ENCODE measurements around the gene EMP3. TPM values are rescaled to one million over a fixed set of nuclear protein-coding genes. Genes with fewer than 3 reads are reported as not detected.
A peak's percentile ranks its signal among the peaks of the same experiment; 100 is the strongest.

EMP3 gene
- total RNA-seq, 2 experiments from 2014 or later = 110 to 113 TPM

DNA sequence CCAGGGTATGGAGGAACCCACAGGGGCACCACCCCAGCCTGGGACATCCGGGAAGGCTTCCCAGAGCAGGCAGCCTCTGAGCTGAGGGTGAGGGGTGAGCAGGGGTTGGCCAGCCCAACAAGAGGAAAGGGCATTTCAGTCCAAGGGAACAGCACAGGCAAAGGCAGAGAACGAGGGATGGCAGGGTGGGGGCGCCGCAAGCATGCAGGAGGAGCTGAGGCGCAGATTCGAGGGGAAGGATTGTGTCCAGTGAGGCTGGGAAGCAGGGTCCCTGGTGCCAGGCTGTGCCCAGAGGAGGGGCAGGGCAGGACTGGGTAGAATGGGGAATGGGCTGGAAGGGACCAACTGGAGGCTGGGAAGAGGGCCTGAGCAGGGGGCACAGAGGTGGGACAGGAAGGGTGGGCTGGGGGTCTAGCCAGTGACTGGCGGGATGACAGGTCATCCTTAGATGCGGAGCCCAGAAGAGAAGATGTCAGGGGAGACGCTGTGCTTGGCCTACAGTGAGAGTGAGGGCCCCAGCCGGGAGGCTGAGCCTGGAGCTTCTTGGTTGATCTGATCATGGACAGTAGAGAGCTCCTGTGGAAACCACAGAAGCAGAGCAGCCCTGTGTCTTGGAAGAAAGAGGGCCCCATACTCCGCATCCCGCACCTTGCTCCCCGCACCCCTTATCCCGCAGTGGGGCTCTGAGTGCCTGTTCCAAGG lies 13.6 kb downstream of the EMP3 start:
- no peak for DNase-seq
- Mint-ChIP-seq H3K36me3 (ENCODE audit: low read depth) (no peaks in the 10 kb centered on the region), H3K9me3 (no peaks in the 10 kb centered on the region), H3K4me3 (no peak overlapping the region), H3K4me1 (ENCODE audit: low read depth) (peaks cover 7% of the 10 kb centered on the region), H3K27ac (no peak overlapping the region), H3K27me3 (ENCODE audit: low read depth) (no peaks in the 10 kb centered on the region)
- CTCF ChIA-PET = interaction anchor here (0.6 kb wide), 1 partner anchor 13 kb away, joined by 3 read pairs; no protein-coding TSS in a partner anchor
- intact Hi-C loops (cut with micrococcal nuclease) = no loop called here

DNA sequence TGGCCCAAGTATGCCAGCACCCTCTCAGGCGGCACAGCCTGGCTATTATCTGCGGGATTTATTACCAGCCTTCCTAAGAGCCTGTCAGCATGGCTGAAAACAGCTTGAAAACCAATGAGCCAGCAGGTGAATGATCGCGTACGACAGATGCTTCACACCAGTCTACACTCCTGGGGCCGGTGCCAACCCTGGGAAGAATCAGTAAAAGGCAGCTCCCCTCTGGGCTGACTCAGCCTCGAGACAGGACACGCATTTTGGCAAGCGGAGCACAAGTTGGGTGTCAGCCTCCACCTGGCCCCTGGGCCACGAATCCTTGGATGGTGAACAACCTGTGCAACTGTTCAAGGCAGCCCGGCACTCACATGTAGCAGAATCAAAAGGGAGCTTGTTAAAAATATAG lies 15.6 kb downstream of the EMP3 start:
- Mint-ChIP-seq H3K36me3 (ENCODE audit: low read depth) (no peaks in the 10 kb centered on the region), H3K4me3 (no peak overlapping the region), H3K9me3 (no peaks in the 10 kb centered on the region), H3K4me1 (ENCODE audit: low read depth) (no peaks in the 10 kb centered on the region), H3K27ac (no peak overlapping the region), H3K27me3 (ENCODE audit: low read depth) (no peaks in the 10 kb centered on the region)
- intact Hi-C loops (cut with micrococcal nuclease) = no loop called here
- CTCF ChIA-PET = interaction anchor here (0.6 to 1.4 kb wide), 4 partner anchors 21 to 98 kb away, joined by 3 to 5 read pairs (median 3); partner anchors contain the start of gene KDELR1
- DNase-seq = no peak

DNA sequence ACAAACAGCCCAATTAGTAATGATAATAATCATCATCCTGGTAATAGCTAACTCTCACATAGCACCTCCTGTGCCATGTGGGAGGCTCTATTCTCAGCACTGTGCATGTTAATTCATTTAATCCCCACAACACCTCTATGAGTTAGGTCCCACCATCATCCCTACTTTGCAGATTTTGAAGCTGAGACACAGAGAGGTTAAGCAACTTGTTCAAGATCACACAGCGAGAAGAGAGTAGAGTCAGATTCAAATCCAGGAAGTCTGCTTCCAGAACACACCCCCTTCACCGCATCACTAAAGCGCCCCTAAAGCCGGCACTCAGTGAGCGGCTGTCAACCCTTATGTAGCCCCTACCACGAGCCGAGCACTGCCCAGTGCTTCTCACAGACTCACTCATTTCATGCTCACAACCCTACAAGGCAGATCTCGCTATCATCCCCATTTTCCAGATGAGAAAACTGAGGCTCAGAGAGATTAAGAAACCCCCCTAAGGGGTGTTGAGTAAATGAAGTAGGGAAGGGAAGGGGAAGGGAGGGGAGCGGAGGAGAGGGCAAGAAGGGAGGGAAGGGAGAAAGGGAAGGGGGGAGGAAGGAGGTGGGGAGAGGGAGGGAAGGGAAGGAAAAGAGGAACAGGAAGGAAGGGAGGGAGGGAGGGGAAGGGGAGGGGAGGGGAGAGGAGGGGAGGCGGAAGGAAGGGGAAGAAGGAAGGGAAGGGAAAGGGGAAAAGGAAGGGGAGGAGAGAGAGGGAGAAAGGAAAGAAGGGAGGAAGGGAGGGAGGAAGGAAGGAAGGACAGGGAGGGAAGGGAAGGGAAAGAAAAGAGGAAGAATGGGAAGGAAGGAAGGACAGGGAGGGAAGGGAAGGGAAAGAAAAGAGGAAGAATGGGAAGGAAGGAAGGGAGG lies 16.4 kb downstream of the EMP3 start:
- no peak overlapping the region for H3K4me3 Mint-ChIP-seq
- no peaks in the 10 kb centered on the region for H3K9me3 Mint-ChIP-seq
- no peaks in the 10 kb centered on the region for H3K36me3 Mint-ChIP-seq (ENCODE audit: low read depth)
- no peaks in the 10 kb centered on the region for H3K27me3 Mint-ChIP-seq (ENCODE audit: low read depth)
- H3K27ac Mint-ChIP-seq = no peak overlapping the region
- no peak for DNase-seq
- intact Hi-C loops (cut with micrococcal nuclease) = no loop called here
- no peaks in the 10 kb centered on the region for H3K4me1 Mint-ChIP-seq (ENCODE audit: low read depth)
- CTCF ChIA-PET = interaction anchor here (1.0 to 1.4 kb wide), 3 partner anchors 22 to 50 kb away, joined by 3 to 5 read pairs (median 3); partner anchors contain the start of gene KDELR1

DNA sequence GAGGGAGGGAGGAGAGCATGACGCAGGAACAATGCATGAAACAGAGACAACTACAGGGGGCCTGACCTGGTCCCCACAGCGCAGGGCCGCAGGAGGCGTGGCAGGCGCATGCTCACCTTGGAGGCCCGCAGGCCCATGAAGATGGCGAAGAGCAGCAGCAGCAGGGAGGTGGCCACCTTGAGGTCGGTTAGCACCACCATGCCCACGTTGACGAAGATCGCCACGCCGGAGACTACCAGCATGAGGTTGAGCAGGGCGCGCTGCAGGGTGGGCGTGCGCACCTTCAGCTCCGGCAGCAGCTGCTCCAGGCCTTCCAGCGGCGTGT lies 17.0 kb downstream of the EMP3 start:
- no peak overlapping the region for H3K27ac Mint-ChIP-seq
- H3K27me3 Mint-ChIP-seq (ENCODE audit: low read depth) = no peaks in the 10 kb centered on the region
- CTCF ChIA-PET = no interaction called here
- H3K36me3 Mint-ChIP-seq (ENCODE audit: low read depth) = no peaks in the 10 kb centered on the region
- DNase-seq = no peak
- intact Hi-C loops (cut with micrococcal nuclease) = no loop called here
- H3K4me1 Mint-ChIP-seq (ENCODE audit: low read depth) = no peaks in the 10 kb centered on the region
- no peaks in the 10 kb centered on the region for H3K9me3 Mint-ChIP-seq
- no peak overlapping the region for H3K4me3 Mint-ChIP-seq

DNA sequence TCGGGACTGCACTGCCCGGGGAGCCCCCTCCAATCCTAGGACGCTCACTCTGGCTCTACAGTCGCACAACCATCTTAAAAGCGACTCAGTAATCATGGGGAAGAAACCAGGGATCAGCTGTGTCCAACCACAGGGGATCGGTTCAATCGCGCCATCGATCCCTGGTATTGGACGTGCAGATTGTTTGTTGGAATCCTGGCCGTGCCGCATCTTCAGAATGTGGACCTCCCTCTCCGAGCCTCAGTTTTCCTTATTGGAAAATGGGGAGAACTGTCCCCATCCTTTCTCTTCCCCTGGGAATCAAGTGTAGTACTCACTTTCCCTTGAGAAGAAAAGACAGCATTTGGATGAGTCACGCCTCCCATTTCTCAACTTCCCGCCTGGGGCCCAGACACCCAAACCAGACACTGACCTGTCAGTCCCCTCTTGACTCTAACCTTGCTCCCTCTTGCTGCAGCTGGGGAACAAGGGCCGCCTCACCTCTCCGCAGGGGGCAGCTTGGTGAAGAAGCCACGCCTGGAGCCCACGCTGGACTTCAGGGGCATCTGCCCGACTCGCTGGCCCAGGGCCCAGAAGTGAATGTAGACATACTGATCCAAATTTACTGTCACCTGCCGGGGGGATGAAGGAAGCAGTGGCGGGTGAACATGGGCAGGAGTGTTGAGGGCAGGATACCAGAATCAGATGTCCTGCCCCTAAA lies 17.6 kb downstream of the EMP3 start:
- CTCF ChIA-PET = no interaction called here
- Mint-ChIP-seq H3K4me1 (ENCODE audit: low read depth) (no peaks in the 10 kb centered on the region), H3K9me3 (no peaks in the 10 kb centered on the region), H3K4me3 (no peak overlapping the region), H3K27ac (no peak overlapping the region), H3K36me3 (ENCODE audit: low read depth) (no peaks in the 10 kb centered on the region), H3K27me3 (ENCODE audit: low read depth) (no peaks in the 10 kb centered on the region)
- intact Hi-C loops (cut with micrococcal nuclease) = no loop called here
- no peak for DNase-seq

DNA sequence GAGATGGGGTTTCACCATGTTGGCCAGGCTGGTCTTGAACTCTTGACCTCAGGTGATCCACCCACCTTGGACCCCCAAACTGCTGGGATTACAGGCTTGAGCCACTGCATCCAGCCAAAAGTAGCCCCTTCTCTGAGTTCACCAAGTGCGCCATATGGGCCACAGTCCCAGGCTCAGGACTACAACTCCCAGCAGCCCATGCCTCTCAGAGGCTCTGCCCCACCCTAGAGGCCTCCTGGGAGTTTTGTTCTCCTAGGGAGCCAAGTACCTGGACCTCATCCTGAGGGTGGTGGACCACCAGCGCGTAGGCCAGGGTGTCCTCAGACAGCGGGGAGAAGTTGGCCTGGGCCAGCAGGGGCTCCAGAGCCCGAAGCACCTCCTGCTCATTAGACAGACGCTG lies 19.5 kb downstream of the EMP3 start:
- Mint-ChIP-seq H3K9me3 (no peaks in the 10 kb centered on the region), H3K36me3 (ENCODE audit: low read depth) (peaks cover 3% of the 10 kb centered on the region), H3K4me3 (no peak overlapping the region), H3K27me3 (ENCODE audit: low read depth) (no peaks in the 10 kb centered on the region), H3K4me1 (ENCODE audit: low read depth) (no peaks in the 10 kb centered on the region), H3K27ac (no peak overlapping the region)
- CTCF ChIA-PET = no interaction called here
- DNase-seq = no peak
- intact Hi-C loops (cut with micrococcal nuclease) = no loop called here

DNA sequence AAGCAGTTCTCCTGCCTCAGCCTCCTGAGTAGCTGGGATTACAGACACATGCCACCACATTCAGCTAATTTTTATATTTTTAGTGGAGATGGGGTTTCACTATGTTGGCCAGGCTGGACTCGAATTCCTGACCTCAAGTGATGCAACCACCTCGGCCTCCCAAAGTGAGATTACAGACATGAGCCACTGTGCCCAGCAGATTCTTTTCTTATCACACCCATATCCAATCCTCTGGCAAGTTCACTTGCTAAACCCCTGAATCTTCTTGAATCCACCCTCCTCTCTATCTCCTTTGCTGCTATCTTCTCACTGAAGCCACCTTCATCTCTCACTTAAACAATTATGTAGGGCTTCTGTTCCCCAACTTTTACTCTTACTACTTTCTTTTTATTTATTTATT lies 20.8 kb downstream of the EMP3 start:
- CTCF ChIA-PET = no interaction called here
- intact Hi-C loops (cut with micrococcal nuclease) = no loop called here
- Mint-ChIP-seq H3K4me1 (ENCODE audit: low read depth) (no peaks in the 10 kb centered on the region), H3K27me3 (ENCODE audit: low read depth) (no peaks in the 10 kb centered on the region), H3K27ac (no peak overlapping the region), H3K36me3 (ENCODE audit: low read depth) (peaks cover 3% of the 10 kb centered on the region), H3K4me3 (no peak overlapping the region), H3K9me3 (no peaks in the 10 kb centered on the region)
- no peak for DNase-seq

DNA sequence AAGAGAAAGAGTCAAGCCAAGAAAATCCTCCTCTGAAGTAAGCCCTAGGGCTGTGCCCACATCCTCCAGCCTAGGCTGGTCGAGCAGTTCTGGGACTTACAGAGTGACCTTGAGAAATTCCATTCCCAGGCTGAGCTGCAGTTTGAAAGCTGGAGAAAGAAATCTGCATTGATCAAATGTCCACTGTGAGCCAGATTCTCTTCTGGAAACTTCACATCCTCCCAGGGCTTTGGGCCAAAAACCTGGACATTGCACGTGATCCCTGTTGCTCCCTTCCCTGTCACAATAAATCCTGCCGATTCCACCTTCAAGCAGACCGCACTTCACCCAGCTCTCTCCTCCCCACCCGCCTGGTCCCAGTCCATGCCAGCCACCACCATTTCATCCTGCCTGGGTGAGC lies 22.7 kb downstream of the EMP3 start:
- CTCF ChIA-PET = no interaction called here
- Mint-ChIP-seq H3K27me3 (ENCODE audit: low read depth) (no peaks in the 10 kb centered on the region), H3K27ac (no peak overlapping the region), H3K9me3 (no peaks in the 10 kb centered on the region), H3K4me1 (ENCODE audit: low read depth) (no peaks in the 10 kb centered on the region), H3K4me3 (no peak overlapping the region), H3K36me3 (ENCODE audit: low read depth) (peaks cover 3% of the 10 kb centered on the region)
- intact Hi-C loops (cut with micrococcal nuclease) = no loop called here
- no peak for DNase-seq

DNA sequence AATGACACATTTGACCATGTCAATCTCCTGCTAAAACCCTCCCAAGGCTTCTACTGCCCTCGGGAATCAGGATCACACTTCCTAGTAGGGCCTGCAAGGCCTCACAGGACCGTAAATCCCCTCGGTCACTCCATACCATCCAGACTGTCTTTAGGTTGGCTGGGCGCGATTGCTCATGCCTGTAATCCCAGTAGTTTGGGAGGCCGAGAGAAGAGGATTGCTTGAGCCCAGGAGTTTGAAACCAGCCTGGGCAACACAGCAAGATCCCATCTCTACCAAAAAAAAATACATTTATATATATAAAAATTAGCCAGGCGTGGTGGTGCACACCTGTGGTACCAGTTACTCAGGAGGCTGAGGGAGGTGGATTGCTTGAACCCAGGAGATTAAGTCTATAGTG lies 23.4 kb downstream of the EMP3 start:
- CTCF ChIA-PET = interaction anchor here (2.3 kb wide), 1 partner anchor 42 kb away, joined by 7 read pairs; the partner anchor contains the start of gene KDELR1
- Mint-ChIP-seq H3K9me3 (no peaks in the 10 kb centered on the region), H3K4me1 (ENCODE audit: low read depth) (no peaks in the 10 kb centered on the region), H3K36me3 (ENCODE audit: low read depth) (peaks cover 3% of the 10 kb centered on the region), H3K27me3 (ENCODE audit: low read depth) (no peaks in the 10 kb centered on the region), H3K27ac (no peak overlapping the region), H3K4me3 (no peak overlapping the region)
- no peak for DNase-seq
- intact Hi-C loops (cut with micrococcal nuclease) = no loop called here

DNA sequence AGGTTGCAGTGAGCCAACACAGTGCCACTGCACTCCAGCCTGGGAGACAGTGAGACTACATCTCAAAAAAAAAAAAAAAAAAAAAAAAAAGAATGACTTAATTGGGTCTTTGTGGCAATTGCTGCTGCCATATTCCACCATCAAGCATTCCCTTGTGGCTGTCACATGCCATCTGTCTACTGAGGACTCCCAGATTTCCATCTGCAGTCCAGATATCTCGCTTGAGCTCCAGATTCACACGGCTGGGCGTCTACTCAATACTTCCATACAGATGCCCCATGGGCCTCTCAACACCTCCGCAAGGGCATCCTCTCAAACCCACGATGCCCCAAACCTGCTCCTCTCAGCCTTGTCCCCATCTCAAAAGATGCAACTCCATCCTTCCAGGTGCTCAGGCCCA lies 25.5 kb downstream of the EMP3 start:
- Mint-ChIP-seq H3K9me3 (no peaks in the 10 kb centered on the region), H3K4me3 (no peak overlapping the region), H3K27ac (no peak overlapping the region), H3K36me3 (ENCODE audit: low read depth) (peaks cover 3% of the 10 kb centered on the region), H3K4me1 (ENCODE audit: low read depth) (no peaks in the 10 kb centered on the region), H3K27me3 (ENCODE audit: low read depth) (no peaks in the 10 kb centered on the region)
- DNase-seq = no peak
- intact Hi-C loops (cut with micrococcal nuclease) = no loop called here
- CTCF ChIA-PET = interaction anchor here (0.6 to 2.3 kb wide), 8 partner anchors 12 to 234 kb away, joined by 3 to 7 read pairs (median 4); partner anchors contain the start of genes KCNJ14 and KDELR1

DNA sequence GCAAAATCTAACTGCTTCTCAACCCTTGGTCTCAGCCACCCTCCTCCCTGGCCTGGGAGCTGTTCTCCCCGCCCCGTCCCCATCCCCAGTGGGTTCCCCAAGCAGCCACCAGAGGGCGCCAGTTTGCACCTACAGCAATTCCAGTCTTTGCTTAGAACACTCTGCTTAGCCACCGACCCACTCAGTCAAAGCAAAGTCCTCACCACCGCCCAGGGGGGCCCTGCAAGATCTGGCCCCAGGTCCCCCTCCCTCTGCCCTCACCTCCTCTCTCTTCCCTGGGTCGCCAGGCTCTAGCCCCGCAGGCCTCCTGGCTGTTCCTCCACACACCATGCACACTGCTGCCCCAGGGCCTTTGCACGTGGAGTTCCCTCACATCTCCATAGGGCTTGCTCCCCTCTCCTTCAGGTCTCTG lies 26.0 kb downstream of the EMP3 start:
- Mint-ChIP-seq H3K27ac (no peak overlapping the region), H3K9me3 (no peaks in the 10 kb centered on the region), H3K36me3 (ENCODE audit: low read depth) (peaks cover 3% of the 10 kb centered on the region)

DNA sequence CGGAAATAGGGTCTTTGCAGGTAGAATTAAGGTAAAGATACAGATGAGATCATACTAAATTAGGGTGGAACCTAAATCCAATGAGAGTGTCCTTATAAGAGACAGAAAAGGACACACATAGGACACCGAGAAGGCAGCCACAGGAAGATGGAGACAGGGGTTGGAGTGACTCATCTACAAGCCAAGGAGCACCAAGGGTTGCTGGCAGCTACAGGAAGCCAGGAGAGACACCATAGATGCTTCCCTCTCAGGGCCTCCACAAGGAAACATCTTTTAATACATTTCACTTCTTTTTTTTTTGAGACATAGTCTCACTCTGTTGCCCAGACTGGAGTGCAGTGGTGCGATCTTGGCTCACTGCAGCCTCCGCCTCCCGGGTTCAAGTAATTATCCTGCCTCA lies 28.3 kb downstream of the EMP3 start:
- Mint-ChIP-seq H3K36me3 (ENCODE audit: low read depth) (peaks cover 4% of the 10 kb centered on the region), H3K27me3 (ENCODE audit: low read depth) (no peaks in the 10 kb centered on the region), H3K27ac (no peak overlapping the region), H3K9me3 (no peaks in the 10 kb centered on the region), H3K4me3 (no peak overlapping the region), H3K4me1 (ENCODE audit: low read depth) (no peaks in the 10 kb centered on the region)
- CTCF ChIA-PET = interaction anchor here (0.6 to 2.6 kb wide), 2 partner anchors 10 to 230 kb away, joined by 4 to 10 read pairs; partner anchors contain the start of genes SYNGR4 and TMEM143
- no peak for DNase-seq
- intact Hi-C loops (cut with micrococcal nuclease) = no loop called here

More for the DNA sequence above, 26.0 kb downstream of the EMP3 start:
- no peaks in the 10 kb centered on the region for H3K4me1 Mint-ChIP-seq (ENCODE audit: low read depth)
- DNase-seq = peak; percentile 91
- H3K4me3 Mint-ChIP-seq = no peak overlapping the region
- H3K27me3 Mint-ChIP-seq (ENCODE audit: low read depth) = no peaks in the 10 kb centered on the region
- CTCF ChIA-PET = interaction anchor here (0.6 to 1.3 kb wide), 7 partner anchors 11 to 233 kb away, joined by 3 to 5 read pairs (median 3); partner anchors contain the start of gene KCNJ14
- intact Hi-C loops (cut with micrococcal nuclease) = no loop called here

Data from activated naive CD4-positive, alpha-beta T cell treated with anti-CD3 and anti-CD28 coated beads for 36 hours (primary cell).